BJ (cell line): ENCODE data around the gene CRYBB3. TPM values are rescaled to one million over a fixed set of nuclear protein-coding genes. Genes with fewer than 3 reads are reported as not detected.
"Not testable (repeated sequence)": the region's sequence is repeated elsewhere in the genome, so short reads cannot be mapped to it uniquely, and the experiment has no call there.

Experiments
- CTCF ChIA-PET: fragments of 350-600 bp; formaldehyde crosslinking; extraction: SDS; loops from one replicate; lab custom pipeline; 2021; ENCODE audit warnings: antibody characterized with exemption, inconsistent platforms; lab: Yijun Ruan, JAX
- POLR2A ChIA-PET: fragments of 300-600 bp; sonication (Branson Sonifier 250); formaldehyde crosslinking; extraction: SDS; loops from one replicate; lab custom pipeline; 2021; ENCODE audit warnings: antibody characterized with exemption; lab: Charles Lee
- DNase-seq: peaks from one replicate; pipeline ENCODE4 v3.0.0-alpha.2; 2011; ENCODE audit warnings: low read depth
- H3K27me3 ChIP-seq: 2 replicates; pipeline ENCODE4 v1.6.0; 2011; ENCODE audit warnings: low read length; ENCODE audit not compliant: control insufficient read depth, insufficient read depth
- H3K36me3 ChIP-seq: 2 replicates; pipeline ENCODE4 v1.5.1; 2011; ENCODE audit warnings: low read length; ENCODE audit not compliant: control insufficient read depth, insufficient read depth
- H3K4me3 ChIP-seq: 2 replicates; pipeline ENCODE4 v1.5.1; 2011; ENCODE audit warnings: low read depth, mild to moderate bottlenecking, control low read depth, low read length
- CTCF ChIP-seq: IDR thresholded peaks from 2 replicates; pipeline ENCODE4 v1.5.1; 2011; ENCODE audit warnings: low read depth, mild to moderate bottlenecking, control low read depth, inconsistent platforms, low read length, moderate library complexity; ENCODE audit not compliant: insufficient read depth
- polyA plus RNA-seq: library from polyadenylated mRNA; depleted of rRNA; stranded (reverse); fragments of >200 nt; gene quantifications from 2 replicates; pipeline ENCODE4 v1.2.3, GENCODE V29; 2011; rRNA removed
- small RNA-seq: library from RNA; depleted of rRNA; stranded (forward); fragments of <200 nt; gene quantifications from one replicate; pipeline ENCODE3, GENCODE V24; 2012; ENCODE audit warnings: low replicate concordance, low read depth; ENCODE audit not compliant: insufficient read length

The CRYBB3 gene
- polyA plus RNA-seq, 1 experiment = not detected

GRCh38 chr22:25235547-25236290 is 36.1 kb downstream of the CRYBB3 start:
- no peaks in the 10 kb centered on the region for H3K27me3 ChIP-seq
- ChIA-PET CTCF (interaction anchor here (0.7 kb wide), 1 partner anchor 537 kb away, joined by 3 read pairs; no protein-coding TSS in a partner anchor), POLR2A (no interaction called here)
- no peak overlapping the region for H3K4me3 ChIP-seq
- no peak for DNase-seq
- peak; percentile 63 for TF ChIP-seq CTCF
- no peaks in the 10 kb centered on the region for H3K36me3 ChIP-seq

- DNase-seq = no peak
- ChIA-PET CTCF (interaction anchor here (0.7 kb wide), 1 partner anchor 537 kb away, joined by 3 read pairs; no protein-coding TSS in a partner anchor), POLR2A (no interaction called here)
- H3K36me3 ChIP-seq = no peaks in the 10 kb centered on the region
- TF ChIP-seq CTCF = no peak
- H3K4me3 ChIP-seq = no peak overlapping the region
- no peaks in the 10 kb centered on the region for H3K27me3 ChIP-seq
Measured at GRCh38 chr22:25236417-25236816, 36.8 kb downstream of the CRYBB3 start.

GRCh38 chr22:25237503-25237902 is 37.8 kb downstream of the CRYBB3 start:
- H3K4me3 ChIP-seq = no peak overlapping the region
- TF ChIP-seq CTCF = no peak
- CTCF ChIA-PET = no interaction called here
- no peaks in the 10 kb centered on the region for H3K36me3 ChIP-seq
- no peak for DNase-seq
- POLR2A ChIA-PET = no interaction called here
- H3K27me3 ChIP-seq = no peaks in the 10 kb centered on the region

- DNase-seq, POLR2A ChIA-PET, H3K27me3 ChIP-seq, H3K4me3 ChIP-seq, CTCF ChIA-PET, H3K36me3 ChIP-seq: not testable (repeated sequence)
Measured at GRCh38 chr22:25238058-25238457, 38.4 kb downstream of the CRYBB3 start.

DNA sequence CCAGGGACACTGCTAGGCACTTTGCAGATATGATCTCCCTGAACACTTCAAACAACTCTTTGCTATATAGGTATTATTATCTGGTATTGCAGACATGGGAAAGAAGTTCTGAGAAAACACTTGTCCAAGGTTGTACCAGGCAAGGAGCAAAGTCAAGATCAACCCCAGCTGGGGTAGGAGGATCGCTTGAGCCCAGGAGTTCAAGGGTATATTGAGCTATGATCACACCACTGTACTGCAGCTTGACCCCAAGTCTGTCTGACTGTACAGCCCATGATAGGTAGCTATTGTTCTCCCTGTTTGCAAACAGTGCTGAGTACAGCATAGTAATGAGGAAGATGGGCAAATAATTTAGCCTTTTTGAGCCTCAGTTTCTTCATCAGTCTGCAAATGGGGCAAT is 55.5 kb downstream of the CRYBB3 start:
- CTCF ChIA-PET, H3K36me3 ChIP-seq, H3K27me3 ChIP-seq, POLR2A ChIA-PET, H3K4me3 ChIP-seq, DNase-seq: not testable (repeated sequence)

Small RNAs within 50 kb of the gene (small RNA-seq; reads per million reads assigned to genes)
- not detected for gene Z99916.2

Other genes starting within 250 kb of the CRYBB3 start
- gene KIAA1671, start 247.1 kb upstream of the CRYBB3 start, polyA plus RNA-seq = 0.11 and 0.15 TPM in 2 replicates
- gene CRYBB2, start 19.8 kb downstream of the CRYBB3 start, polyA plus RNA-seq = 0.92 and 1.3 TPM in 2 replicates